ENCODE data around the gene CADPS2. TPM values are rescaled to one million over a fixed set of nuclear protein-coding genes. Genes with fewer than 3 reads are reported as not detected.

Gene CADPS2
- total RNA-seq, 3 donors from 2014 or later (not counting 1 experiment from before 2014, with no cell fraction given), result not detected

GRCh38 chr7:122833888-122834570 lies 52.2 kb downstream of the CADPS2 start:
- Mint-ChIP-seq H3K4me3 (no peak overlapping the region), H3K27ac (no peak overlapping the region), H3K27me3 (ENCODE audit: low read depth in 2 of 2) (no peaks in the 10 kb centered on the region), H3K9me3 (peaks cover 13% of the 10 kb centered on the region in 2 donors), H3K4me1 (no peaks in the 10 kb centered on the region), H3K36me3 (peaks cover 6% of the 10 kb centered on the region)
- 91% methylated on average over 10 of the region's 10 CpGs for WGBS (ENCODE audit: insufficient coverage)
- H3K27ac ChIP-seq (ENCODE audit: low read length), result no peak overlapping the region
- H3K36me3 ChIP-seq (ENCODE audit: control insufficient read depth, insufficient read depth, low read length), result no peaks in the 10 kb centered on the region
- no peak overlapping the region for H3K4me3 ChIP-seq (ENCODE audit: low read length)
- H3K27me3 ChIP-seq (ENCODE audit: control insufficient read depth, insufficient read depth, low read length), result no peaks in the 10 kb centered on the region
- no peaks in the 10 kb centered on the region for H3K4me1 ChIP-seq (ENCODE audit: control insufficient read depth, insufficient read depth, low read length)
- ATAC-seq (no peak), DNase-seq (no peak)
- intact Hi-C loops (cut with micrococcal nuclease), result no loop called here
- peaks cover 3% of the 10 kb centered on the region for H3K9me3 ChIP-seq (ENCODE audit: control insufficient read depth, insufficient read depth, low read length)
- no peak for TF ChIP-seq CTCF (IDR thresholded peaks at IDR 0.05)

- no peak for TF ChIP-seq CTCF (IDR thresholded peaks at IDR 0.05)
- intact Hi-C loops (cut with micrococcal nuclease), result no loop called here
Observed at GRCh38 chr7:122831436-122831835, 54.8 kb downstream of the CADPS2 start.

GRCh38 chr7:122829962-122830361 lies 56.3 kb downstream of the CADPS2 start:
- no peak for TF ChIP-seq CTCF (IDR thresholded peaks at IDR 0.05)
- Mint-ChIP-seq H3K4me1 (no peaks in the 10 kb centered on the region), H3K27me3 (ENCODE audit: low read depth in 2 of 2) (no peaks in the 10 kb centered on the region), H3K4me3 (no peak overlapping the region), H3K27ac (no peak overlapping the region), H3K9me3 (peaks cover 13 to 18% of the 10 kb centered on the region in 2 donors), H3K36me3 (peaks cover 6% of the 10 kb centered on the region)
- Histone ChIP-seq H3K4me1 (ENCODE audit: control insufficient read depth, insufficient read depth, low read length) (no peaks in the 10 kb centered on the region), H3K36me3 (ENCODE audit: control insufficient read depth, insufficient read depth, low read length) (no peaks in the 10 kb centered on the region), H3K9me3 (ENCODE audit: control insufficient read depth, insufficient read depth, low read length) (peaks cover 3% of the 10 kb centered on the region), H3K4me3 (ENCODE audit: low read length) (no peak overlapping the region), H3K27ac (ENCODE audit: low read length) (no peak overlapping the region), H3K27me3 (ENCODE audit: control insufficient read depth, insufficient read depth, low read length) (no peaks in the 10 kb centered on the region)
- 46% methylated on average over 2 of the region's 2 CpGs for WGBS (ENCODE audit: insufficient coverage)
- DNase-seq, result no peak
- no peak for ATAC-seq
- intact Hi-C loops (cut with micrococcal nuclease), result no loop called here

More at GRCh38 chr7:122831436-122831835, 54.8 kb downstream of the CADPS2 start:
- DNase-seq, result no peak
- H3K27ac ChIP-seq (ENCODE audit: low read length), result no peak overlapping the region
- no peaks in the 10 kb centered on the region for H3K36me3 ChIP-seq (ENCODE audit: control insufficient read depth, insufficient read depth, low read length)
- Mint-ChIP-seq H3K27me3 (ENCODE audit: low read depth in 2 of 2) (no peaks in the 10 kb centered on the region), H3K4me3 (no peak overlapping the region), H3K27ac (no peak overlapping the region), H3K4me1 (no peaks in the 10 kb centered on the region), H3K9me3 (peaks cover 13 to 14% of the 10 kb centered on the region in 2 donors), H3K36me3 (peaks cover 6% of the 10 kb centered on the region)
- no peak overlapping the region for H3K4me3 ChIP-seq (ENCODE audit: low read length)
- H3K9me3 ChIP-seq (ENCODE audit: control insufficient read depth, insufficient read depth, low read length), result peaks cover 3% of the 10 kb centered on the region
- no peaks in the 10 kb centered on the region for H3K27me3 ChIP-seq (ENCODE audit: control insufficient read depth, insufficient read depth, low read length)
- no CpG with 5 or more reads among the region's 1 CpG for WGBS (ENCODE audit: insufficient coverage)
- H3K4me1 ChIP-seq (ENCODE audit: control insufficient read depth, insufficient read depth, low read length), result no peaks in the 10 kb centered on the region
- ATAC-seq, result no peak

GRCh38 chr7:122827763-122828162 lies 58.5 kb downstream of the CADPS2 start:
- Histone ChIP-seq H3K4me1 (ENCODE audit: control insufficient read depth, insufficient read depth, low read length) (no peaks in the 10 kb centered on the region), H3K27me3 (ENCODE audit: control insufficient read depth, insufficient read depth, low read length) (no peaks in the 10 kb centered on the region), H3K36me3 (ENCODE audit: control insufficient read depth, insufficient read depth, low read length) (no peaks in the 10 kb centered on the region), H3K4me3 (ENCODE audit: low read length) (no peak overlapping the region), H3K9me3 (ENCODE audit: control insufficient read depth, insufficient read depth, low read length) (no peaks in the 10 kb centered on the region), H3K27ac (ENCODE audit: low read length) (no peak overlapping the region)
- ATAC-seq, result no peak
- Mint-ChIP-seq H3K36me3 (no peaks in the 10 kb centered on the region), H3K4me1 (no peaks in the 10 kb centered on the region), H3K4me3 (no peak overlapping the region), H3K27me3 (ENCODE audit: low read depth in 2 of 2) (no peaks in the 10 kb centered on the region), H3K27ac (no peak overlapping the region), H3K9me3 (peaks cover 9 to 15% of the 10 kb centered on the region in 2 donors)
- no peak for TF ChIP-seq CTCF (IDR thresholded peaks at IDR 0.05)
- no peak for DNase-seq
- intact Hi-C loops (cut with micrococcal nuclease), result no loop called here
